BJ (cell line): Measurements from ENCODE around the gene WFDC6. TPM values are rescaled to one million over a fixed set of nuclear protein-coding genes. Genes with fewer than 3 reads are reported as not detected.
"Not testable (repeated sequence)": the region's sequence is repeated elsewhere in the genome, so short reads cannot be mapped to it uniquely, and the experiment has no call there.

Source experiments
- CTCF ChIA-PET: fragments of 350-600 bp; formaldehyde crosslinking; extraction: SDS; loops from one replicate; lab custom pipeline; 2021; ENCODE audit warnings: antibody characterized with exemption, inconsistent platforms; lab: Yijun Ruan, JAX
- POLR2A ChIA-PET: fragments of 300-600 bp; sonication (Branson Sonifier 250); formaldehyde crosslinking; extraction: SDS; loops from one replicate; lab custom pipeline; 2021; ENCODE audit warnings: antibody characterized with exemption; lab: Charles Lee
- DNase-seq: peaks from one replicate; pipeline ENCODE4 v3.0.0-alpha.2; 2011; ENCODE audit warnings: low read depth
- H3K27me3 ChIP-seq: 2 replicates; pipeline ENCODE4 v1.6.0; 2011; ENCODE audit warnings: low read length; ENCODE audit not compliant: control insufficient read depth, insufficient read depth
- H3K36me3 ChIP-seq: 2 replicates; pipeline ENCODE4 v1.5.1; 2011; ENCODE audit warnings: low read length; ENCODE audit not compliant: control insufficient read depth, insufficient read depth
- H3K4me3 ChIP-seq: 2 replicates; pipeline ENCODE4 v1.5.1; 2011; ENCODE audit warnings: low read depth, mild to moderate bottlenecking, control low read depth, low read length
- polyA plus RNA-seq: library from polyadenylated mRNA; depleted of rRNA; stranded (reverse); fragments of >200 nt; gene quantifications from 2 replicates; pipeline ENCODE4 v1.2.3, GENCODE V29; 2011
- TF ChIP-seq, protein P1 (sequence below): IDR thresholded peaks from 2 replicates; pipeline ENCODE4 v1.5.1; 2011; ENCODE audit warnings: low read depth, mild to moderate bottlenecking, control low read depth, inconsistent platforms, low read length, moderate library complexity; ENCODE audit not compliant: insufficient read depth

WFDC6 gene
- polyA plus RNA-seq, 1 experiment, result not detected

DNA sequence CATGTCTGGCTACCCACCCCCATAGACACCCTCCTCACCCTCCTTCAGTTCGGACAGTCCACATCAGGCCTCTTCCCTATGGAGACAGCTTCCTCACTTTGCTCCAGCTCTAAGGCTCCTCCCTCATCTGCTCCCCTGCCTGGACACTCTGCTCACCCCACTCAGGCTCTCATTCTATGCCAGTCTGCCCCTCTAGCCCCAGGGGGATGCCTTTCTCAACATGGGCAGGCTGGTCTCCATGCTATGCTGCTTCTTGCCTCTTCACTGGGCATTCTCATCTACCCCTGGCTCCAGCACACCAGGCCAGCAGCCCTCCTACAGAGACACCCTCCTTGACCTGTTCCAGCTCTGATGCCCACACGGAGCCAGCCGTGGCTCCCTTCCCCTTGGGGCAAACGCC lies 39.9 kb upstream of the WFDC6 start, which contains the start of gene WFDC8:
Gene WFDC8 (minus strand): TSS at position 101 of the 400 bp plus-strand sequence. CDS start 37 bp downstream, at position 64.
- no peak for DNase-seq
- ChIA-PET CTCF (interaction anchor here (1.1 to 1.4 kb wide), 2 partner anchors 191 to 192 kb away, joined by 3 to 5 read pairs; no protein-coding TSS in a partner anchor), POLR2A (no interaction called here)
- H3K36me3 ChIP-seq, result no peaks in the 10 kb centered on the region
- TF ChIP-seq, protein P1, sequence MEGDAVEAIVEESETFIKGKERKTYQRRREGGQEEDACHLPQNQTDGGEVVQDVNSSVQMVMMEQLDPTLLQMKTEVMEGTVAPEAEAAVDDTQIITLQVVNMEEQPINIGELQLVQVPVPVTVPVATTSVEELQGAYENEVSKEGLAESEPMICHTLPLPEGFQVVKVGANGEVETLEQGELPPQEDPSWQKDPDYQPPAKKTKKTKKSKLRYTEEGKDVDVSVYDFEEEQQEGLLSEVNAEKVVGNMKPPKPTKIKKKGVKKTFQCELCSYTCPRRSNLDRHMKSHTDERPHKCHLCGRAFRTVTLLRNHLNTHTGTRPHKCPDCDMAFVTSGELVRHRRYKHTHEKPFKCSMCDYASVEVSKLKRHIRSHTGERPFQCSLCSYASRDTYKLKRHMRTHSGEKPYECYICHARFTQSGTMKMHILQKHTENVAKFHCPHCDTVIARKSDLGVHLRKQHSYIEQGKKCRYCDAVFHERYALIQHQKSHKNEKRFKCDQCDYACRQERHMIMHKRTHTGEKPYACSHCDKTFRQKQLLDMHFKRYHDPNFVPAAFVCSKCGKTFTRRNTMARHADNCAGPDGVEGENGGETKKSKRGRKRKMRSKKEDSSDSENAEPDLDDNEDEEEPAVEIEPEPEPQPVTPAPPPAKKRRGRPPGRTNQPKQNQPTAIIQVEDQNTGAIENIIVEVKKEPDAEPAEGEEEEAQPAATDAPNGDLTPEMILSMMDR, result no peak
- no peak within 1 kb of the TSS for H3K4me3 ChIP-seq
- H3K27me3 ChIP-seq, result peaks cover 4% of the 10 kb centered on the region

DNA sequence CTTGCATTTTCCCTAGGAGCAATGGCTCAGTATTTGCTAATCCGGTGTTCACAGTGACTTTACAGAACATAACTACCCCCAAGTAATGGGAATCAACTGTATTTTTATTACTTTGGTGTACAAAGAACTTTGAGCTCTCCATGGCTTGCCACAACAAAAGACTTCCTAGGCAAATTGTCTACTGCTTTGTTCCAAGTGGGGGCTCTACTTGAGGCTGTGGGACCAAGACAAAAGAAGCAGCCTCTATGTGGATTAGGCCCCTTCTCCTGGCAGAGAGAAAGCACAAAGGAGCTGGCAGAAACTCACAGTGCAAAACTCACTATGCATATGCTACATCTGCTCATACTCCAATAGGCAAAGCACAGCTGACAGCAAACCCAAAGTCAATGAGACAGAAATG lies 38.9 kb upstream of the WFDC6 start:
- POLR2A ChIA-PET, result no interaction called here
- Histone ChIP-seq H3K4me3 (no peak overlapping the region), H3K27me3 (peaks cover 2% of the 10 kb centered on the region), H3K36me3 (no peaks in the 10 kb centered on the region)
- TF ChIP-seq, protein P1, result no peak
- CTCF ChIA-PET, result interaction anchor here (1.1 to 1.4 kb wide), 2 partner anchors 14 to 192 kb away, joined by 3 to 4 read pairs; no protein-coding TSS in a partner anchor
- DNase-seq, result no peak

DNA sequence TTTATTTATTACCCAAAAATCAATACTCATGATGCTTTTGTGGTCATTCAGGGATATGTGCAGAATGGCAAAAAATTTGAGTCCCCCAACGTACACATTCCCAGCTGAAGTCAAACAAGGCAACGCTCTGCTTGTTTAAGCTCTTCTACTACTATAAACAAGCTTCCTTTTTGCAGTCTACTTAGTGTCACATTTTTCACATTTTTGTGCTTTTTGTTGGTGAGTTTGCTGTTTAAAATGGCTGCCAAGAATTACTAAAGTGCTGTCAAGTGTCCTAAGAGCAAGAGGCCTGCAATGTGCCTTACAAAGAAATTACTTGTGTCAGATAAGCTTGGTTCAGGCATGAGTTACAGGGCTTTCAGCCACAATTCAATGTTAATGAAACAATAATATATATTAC lies 37.7 kb upstream of the WFDC6 start:
- CTCF ChIA-PET, result interaction anchor here (0.7 to 1.4 kb wide), 2 partner anchors 15 to 17 kb away, joined by 4 read pairs; no protein-coding TSS in a partner anchor

DNA sequence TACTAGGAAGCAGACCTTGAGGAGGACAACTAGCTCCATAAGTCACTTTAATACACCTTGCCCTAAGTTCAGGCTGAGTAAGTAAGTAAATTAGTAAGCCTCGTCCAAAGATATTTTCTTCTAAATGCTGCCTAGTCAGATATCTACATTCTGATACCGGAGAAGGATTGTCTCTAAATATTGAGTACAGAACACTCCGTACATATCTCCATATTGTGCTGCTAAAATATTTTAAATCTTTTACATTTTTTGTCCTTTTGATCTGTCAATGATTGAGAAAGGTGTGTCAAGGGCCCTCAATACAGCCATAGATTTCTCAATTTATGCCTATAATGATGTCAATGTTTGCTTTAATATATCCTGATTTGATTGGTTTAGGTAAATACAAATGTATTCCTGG lies 36.6 kb upstream of the WFDC6 start:
- TF ChIP-seq, protein P1, result no peak
- Histone ChIP-seq H3K36me3 (no peaks in the 10 kb centered on the region), H3K27me3 (no peaks in the 10 kb centered on the region), H3K4me3 (no peak overlapping the region)
- no peak for DNase-seq
- POLR2A ChIA-PET, result no interaction called here
- CTCF ChIA-PET, result no interaction called here

More for the DNA sequence above, 37.7 kb upstream of the WFDC6 start:
- no peak overlapping the region for H3K4me3 ChIP-seq
- no peaks in the 10 kb centered on the region for H3K36me3 ChIP-seq
- POLR2A ChIA-PET, result interaction anchor here (0.6 kb wide), 1 partner anchor 87 kb away, joined by 3 read pairs; no protein-coding TSS in a partner anchor
- TF ChIP-seq, protein P1, result no peak
- no peak for DNase-seq
- no peaks in the 10 kb centered on the region for H3K27me3 ChIP-seq

DNA sequence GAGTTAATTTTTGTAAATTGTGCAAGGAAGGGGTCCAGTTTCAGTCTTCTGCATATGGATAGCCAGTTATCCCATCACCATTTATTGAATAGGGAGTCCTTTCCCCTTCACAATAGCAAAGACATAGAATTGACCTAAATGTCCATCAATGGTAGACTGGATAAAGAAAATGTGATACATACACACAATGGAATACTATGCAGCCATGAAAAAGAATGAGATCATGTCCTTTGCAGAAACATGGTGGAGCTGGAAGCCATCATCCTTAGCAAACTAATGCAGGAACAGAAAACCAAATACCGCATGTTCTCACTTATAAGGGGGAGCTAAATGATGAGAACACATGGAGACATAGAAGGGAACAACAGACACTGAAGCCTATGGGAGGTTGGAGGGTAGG lies 30.4 kb upstream of the WFDC6 start:
- H3K36me3 ChIP-seq, H3K27me3 ChIP-seq, H3K4me3 ChIP-seq, POLR2A ChIA-PET, CTCF ChIA-PET, DNase-seq: not testable (repeated sequence)
